Adrenal gland (tissue), 5 donors: ENCODE data around the gene SHISAL2B.

Experiments
- CTCF ChIP-seq, 6 experiments: fragments of 450-650 bp in 4 of 6; fragments of 200-600 bp in 2 of 6; sonication (generic) in 1 of 6; IDR thresholded peaks; 1 replicate in 5 of 6; 2 replicates in 1 of 6; pipeline versions ENCODE4 v1.5.1 to v1.8.0; 2016 to 2021; ENCODE audit warnings: antibody characterized with exemption in 6 of 6, mild to moderate bottlenecking in 2 of 6, moderate library complexity in 1 of 6
- POLR2A ChIP-seq, 2 donors: fragments of 450-650 bp; IDR thresholded peaks; one replicate each; pipeline ENCODE4 v1.6.1; 2017; ENCODE audit warnings: antibody characterized with exemption in 2 of 2, mild to moderate bottlenecking in 2 of 2, moderate library complexity in 1 of 2
- donor health status: DM: no; HTN: no; CAD: no.

- TF ChIP-seq POLR2A (IDR thresholded peaks at IDR 0.05) (no peak), CTCF (IDR thresholded peaks at IDR 0.05) (no peak)
Observed at GRCh38 chr5:64665243-64665642, 25.1 kb upstream of the SHISAL2B start.
